HL-60/S4 treated with retinoic acid at 250 ng/mL for 4 days and 3 days (cell line): ENCODE results near the gene ZNF57.
"Not testable (repeated sequence)": the region's sequence is repeated elsewhere in the genome, so short reads cannot be mapped to it uniquely, and the experiment has no call there.

Experiments
- in situ Hi-C: fragments of 300-500 bp; cut with MboI; formaldehyde crosslinking; loops from 2 replicates; pipeline ENCODE4 v1.7.0; 2022; ENCODE audit warnings: low sequenced_read_pairs

The ZNF57 gene

DNA sequence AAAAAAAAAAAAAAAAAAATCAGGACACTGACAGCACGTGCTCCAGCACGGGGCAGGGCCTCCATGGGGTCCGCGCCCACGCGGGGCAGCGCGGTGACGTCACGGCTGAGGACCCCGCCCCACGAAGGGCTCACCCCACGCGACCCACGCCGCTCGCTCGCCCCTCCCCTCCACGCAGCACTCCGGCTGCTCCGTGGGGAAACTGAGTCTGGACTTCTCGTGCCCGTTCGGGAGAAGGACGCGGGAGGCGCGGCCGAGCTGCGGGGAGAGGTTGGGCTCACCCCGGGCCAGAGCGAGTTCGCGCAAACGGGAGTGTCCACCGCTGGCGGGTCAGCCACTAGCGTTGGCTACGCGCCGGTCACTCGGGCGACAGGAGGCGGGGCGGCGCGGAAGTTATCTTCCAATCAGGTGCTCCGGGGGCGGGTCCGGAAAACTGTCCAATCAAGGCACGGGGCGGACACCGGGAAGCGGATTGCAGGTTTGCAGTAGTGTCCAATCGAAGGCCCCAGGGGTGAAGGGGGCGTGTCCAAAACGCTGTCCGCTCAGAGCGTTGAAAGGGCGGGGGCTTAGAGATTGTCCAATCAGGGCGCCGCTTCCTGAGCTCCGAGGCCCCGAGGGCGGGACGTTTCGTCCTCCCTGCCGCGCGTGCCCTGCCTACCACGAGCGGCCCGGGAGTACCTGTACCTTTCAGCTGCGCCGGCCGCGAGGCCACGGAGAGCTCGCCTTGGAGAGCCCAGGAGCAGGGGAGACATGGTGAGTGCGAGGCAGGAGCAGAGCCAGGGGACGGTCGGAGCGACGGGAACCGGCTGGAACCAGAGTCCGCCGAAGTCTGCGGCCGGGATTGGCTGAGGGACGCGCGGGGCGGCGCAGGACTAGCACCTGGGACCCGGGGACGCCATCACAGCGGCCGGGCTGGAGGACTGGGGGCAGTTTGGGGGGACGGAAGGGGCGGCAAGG lies at the start of gene ZNF57:
ZNF57 (plus strand) TSS at position 633 of the 957 bp plus-strand sequence; CDS start at position 751, 118 bp downstream.
- in situ Hi-C loops, result no loop called here

- in situ Hi-C loops, result no loop called here
These were observed 48.1 kb upstream of the ZNF57 start for GRCh38 chr19:2852598-2852997.

DNA sequence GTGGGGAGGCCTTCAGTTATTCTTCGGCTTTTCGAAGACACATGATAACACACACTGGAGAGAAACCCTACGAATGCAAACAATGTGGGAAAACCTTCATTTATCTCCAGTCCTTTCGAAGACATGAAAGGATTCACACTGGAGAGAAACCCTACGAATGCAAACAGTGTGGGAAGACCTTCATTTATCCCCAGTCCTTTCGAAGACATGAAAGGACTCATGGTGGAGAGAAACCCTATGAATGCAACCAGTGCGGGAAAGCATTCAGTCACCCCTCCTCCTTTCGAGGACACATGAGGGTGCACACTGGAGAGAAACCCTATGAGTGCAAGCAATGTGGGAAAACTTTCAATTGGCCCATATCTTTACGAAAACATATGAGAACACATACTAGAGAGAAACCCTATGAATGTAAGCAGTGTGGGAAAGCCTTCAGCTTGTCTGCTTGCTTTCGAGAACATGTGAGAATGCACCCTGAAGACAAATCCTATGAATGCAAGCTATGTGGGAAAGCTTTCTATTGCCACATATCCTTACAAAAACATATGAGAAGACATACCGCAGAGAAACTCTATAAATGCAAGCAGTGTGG lies 47.6 kb upstream of the ZNF57 start:
- in situ Hi-C loops, result no loop called here

GRCh38 chr19:2854849-2855248 lies 45.9 kb upstream of the ZNF57 start:
- in situ Hi-C loops, result no loop called here

GRCh38 chr19:2856457-2857050 lies 44.2 kb upstream of the ZNF57 start:
- in situ Hi-C loops, result no loop called here

DNA sequence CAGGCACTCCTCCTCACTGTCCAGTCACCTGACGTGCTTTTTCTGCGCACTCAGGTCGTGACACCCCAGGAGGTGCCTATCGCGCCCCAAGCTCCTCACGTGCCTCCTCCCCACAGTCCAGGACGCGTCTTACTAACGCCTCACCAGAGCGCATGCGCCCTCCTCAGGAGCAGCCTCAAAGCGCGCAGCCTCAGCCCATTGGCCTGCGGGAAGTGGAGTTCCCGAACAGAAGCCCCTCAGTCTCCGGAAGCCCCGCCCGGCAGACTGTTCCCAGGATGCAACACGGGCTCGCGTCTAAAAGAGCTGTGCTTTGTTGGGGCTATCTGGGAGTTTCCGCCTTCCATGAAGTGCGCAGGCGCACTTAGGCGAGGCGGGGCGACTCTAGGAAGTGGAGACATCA lies 41.9 kb upstream of the ZNF57 start:
- in situ Hi-C loops, result no loop called here

DNA sequence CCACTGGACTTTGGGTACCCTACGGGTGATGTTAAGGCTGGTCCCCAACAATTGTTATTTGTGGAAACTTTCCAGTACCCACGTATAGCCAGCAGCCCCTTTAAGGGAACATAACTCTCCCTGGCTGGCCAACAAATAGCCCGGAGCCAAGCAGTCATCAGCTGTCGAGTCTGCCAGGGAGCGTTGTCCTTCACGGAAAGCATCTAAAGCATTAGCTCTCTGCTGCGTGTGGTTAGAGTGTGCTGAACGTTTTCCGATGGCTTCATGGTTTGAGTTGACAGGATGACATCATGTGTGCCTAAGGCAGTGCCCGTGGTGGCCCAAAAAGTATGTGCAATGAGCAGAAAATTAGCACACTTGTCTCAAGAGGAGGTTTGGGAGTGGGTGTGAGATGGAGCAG lies 36.9 kb upstream of the ZNF57 start:
- in situ Hi-C loops, result no loop called here

- in situ Hi-C loops, result no loop called here
These were observed 35.2 kb upstream of the ZNF57 start for GRCh38 chr19:2865334-2866100.

DNA sequence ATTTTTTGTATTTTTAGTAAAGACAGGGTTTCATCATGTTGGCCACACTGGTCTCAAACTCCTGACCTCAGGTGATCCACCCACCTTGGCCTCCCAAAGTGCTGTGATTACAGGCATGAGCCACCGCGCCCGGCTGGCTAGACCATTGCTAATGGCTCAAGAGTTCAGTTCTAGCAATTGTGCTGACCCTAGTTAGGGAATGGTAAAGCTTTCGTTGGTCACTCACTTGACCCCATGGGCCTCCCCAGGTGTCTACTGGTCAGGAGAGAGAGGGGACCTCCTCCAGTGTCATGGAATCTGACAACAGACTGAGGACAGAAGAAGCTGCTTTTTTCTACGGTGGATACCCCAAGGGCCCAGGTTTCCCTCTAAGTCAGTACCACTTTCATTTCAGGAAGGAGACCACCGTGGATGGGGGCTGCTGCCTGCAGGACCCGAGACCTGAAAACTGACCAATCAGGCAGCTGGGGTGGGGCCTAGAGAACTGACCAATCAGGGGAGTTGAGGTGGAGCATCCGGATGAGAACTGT lies 34.2 kb upstream of the ZNF57 start:
- in situ Hi-C loops, result no loop called here

DNA sequence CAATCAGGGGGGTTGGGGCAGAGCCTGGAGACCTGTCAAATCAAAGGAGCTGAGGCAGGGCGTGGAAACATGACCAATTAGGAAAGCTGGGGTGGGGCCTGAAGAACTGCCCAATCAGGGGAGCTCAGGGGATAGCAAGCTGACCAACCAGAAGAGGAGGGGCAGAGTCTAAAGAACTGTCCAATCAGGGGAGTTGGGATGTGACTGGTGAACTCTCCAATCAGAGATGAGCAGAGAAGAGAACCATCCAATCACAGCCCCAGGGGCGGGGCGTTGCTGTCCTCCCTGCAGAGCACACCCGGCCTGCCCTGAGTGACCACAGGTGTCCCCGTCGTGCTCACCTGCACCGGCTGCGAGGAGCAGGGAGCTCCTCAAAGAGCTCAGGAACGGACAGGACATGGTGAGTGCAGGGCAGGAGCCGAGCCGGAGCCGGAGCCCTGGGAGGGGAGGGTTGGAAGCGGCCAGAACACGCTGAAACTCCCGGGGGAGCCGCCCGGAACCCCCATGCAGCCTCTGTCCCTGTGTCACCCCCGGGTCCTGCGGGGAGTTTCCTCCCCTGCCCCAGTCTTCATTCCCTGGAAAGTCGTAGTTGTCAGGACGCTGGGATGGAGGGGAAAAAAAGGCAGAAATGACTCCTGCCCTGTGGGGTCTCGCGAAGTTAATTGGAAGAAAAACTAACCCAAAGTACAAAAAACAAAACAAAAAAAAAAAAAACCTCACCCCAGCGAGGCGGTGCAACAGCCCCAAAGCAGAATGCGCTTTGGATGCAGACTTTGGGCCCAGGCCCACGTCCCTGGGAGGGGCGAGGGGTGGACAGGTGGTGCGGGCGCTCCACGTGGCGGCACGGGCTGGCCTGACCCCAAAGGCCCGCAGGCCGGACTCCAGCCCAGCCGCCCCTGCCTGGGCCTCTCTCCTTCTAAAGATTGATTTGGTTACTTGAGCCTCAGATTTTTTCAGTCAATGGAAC lies 33.4 kb upstream of the ZNF57 start, which contains the start of gene ZNF556:
ZNF556 (plus strand) TSS at position 311 of the 967 bp plus-strand sequence; CDS start at position 398, 87 bp downstream.
- in situ Hi-C loops, result no loop called here

DNA sequence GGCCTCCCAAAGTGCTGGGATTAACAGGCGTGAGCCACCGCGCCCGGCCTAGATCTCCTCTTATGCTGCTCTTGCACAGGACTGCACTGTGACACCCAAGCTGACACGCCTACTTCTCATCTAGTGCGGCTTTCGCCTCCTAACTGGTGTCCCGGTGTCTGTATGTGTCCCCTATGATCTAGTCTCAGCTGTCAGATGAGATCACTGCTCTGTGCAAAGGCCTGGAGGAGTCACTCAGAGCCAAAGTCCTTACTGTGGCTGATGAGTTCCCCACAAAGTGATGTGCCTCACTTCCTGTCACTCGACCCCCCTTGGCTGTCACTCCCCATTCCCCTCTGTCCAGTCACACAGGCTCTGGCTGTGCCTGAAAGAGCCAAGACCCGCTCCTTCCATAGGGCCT lies 31.1 kb upstream of the ZNF57 start:
- in situ Hi-C loops, result no loop called here

DNA sequence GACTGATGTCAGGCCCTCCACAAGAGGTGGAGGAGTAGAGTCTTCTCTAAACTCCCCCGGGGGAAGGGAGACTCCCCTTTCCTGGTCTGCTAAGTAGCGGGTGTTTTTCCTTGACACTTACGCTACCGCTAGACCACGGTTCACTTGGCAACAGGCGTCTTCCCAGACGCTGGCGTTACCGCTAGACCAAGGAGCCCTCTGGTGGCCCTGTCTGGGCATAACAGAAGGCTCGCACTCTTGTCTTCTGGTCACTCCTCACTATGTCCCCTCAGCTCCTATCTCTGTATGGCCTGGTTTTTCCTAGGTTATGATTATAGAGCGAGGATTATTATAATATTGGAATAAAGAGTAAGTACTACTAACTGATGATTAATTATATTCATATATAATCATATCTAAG lies 28.6 kb upstream of the ZNF57 start:
- in situ Hi-C loops, result not testable (repeated sequence)

GRCh38 chr19:2877398-2878331 lies 23.1 kb upstream of the ZNF57 start:
- in situ Hi-C loops, result no loop called here

DNA sequence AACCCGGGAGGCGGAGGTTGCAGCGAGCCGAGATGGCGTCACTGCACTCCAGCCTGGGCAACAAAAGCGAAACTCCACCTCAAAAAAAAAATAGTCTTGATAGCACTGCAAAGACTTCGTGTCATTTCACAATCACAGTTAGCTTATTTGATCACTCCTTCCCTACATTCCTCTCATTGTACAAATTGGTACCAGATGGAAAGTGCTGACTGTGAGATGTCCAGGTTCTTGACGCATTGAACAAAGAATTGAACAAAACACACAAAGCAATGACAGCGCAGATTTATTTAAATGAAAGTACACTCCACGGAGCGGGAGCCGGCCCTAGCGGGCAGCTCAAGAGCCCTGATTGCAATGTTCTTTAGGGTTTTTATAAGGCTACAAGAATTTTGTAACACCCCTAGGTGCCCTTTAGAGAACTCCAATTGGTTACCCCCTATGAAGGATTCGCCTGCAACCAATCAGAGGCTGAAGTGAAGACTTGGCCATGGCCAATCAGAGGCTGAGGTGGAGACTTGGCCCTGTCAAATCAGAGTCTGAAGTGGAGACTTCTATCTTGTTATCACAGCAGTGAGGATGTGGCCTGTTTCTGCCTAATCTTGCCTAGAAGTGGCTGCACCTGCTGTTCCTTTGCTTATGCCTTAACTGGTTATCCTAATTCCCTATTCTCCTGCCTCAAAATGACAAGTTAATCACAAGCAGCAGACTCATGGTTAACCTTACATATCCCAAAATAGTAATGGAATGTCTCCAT lies 16.9 kb upstream of the ZNF57 start:
- in situ Hi-C loops, result no loop called here

DNA sequence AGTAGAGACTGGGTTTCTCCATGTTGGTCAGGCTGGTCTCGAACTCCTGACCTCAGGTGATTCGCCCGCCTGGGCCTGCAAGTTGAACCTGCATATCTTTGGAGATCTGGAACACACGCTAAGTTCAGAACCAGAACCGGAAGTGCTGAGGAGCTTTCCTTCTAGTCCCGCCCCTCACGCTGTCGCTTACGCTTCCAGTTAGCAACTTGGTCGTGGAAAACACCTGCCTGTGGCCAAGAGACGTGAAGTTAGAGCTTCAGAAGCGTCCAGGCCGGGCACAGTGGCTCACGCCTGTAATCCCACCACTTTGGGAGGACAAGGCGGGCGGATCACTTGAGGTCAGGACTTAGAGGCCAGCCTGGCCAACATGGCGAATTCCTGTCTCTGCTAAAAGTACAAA lies 15.0 kb upstream of the ZNF57 start:
- in situ Hi-C loops, result no loop called here

DNA sequence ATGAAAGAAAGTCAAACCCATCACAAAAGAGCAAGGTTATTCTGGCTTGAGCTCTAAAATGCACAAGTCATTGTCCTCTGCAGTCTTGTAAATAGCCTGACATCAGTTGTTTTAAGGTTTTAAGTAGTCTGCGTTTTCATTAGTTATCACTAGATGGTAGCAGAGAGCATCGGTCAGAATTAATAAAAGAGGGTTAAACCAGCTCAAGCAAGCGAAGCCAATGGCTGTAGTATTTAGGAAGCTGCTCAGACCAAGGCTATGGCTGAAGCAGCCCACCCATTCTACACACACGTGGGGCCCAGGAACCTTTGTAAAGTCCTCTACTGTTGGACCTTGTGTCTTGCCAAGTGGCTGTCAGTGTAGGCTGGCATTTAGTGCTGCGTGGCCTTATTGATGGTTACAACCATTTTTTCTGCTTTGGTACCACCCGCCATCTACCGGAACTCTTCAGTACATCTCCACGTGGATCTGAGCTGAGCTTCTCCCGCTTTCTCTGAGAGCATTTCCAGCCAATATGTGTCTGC lies 13.3 kb upstream of the ZNF57 start:
- in situ Hi-C loops, result no loop called here

- in situ Hi-C loops, result no loop called here
These were observed 11.9 kb upstream of the ZNF57 start for GRCh38 chr19:2888731-2889224.
